ENCODE results near the gene POLA1.

POLA1 gene

GRCh38 chrX:24761306-24761705 lies 67.6 kb downstream of the POLA1 start:
- ATAC-seq = no peak
- TF ChIP-seq TCF4 (CRISPR knock-in tag; IDR thresholded peaks at IDR 0.05; ENCODE audit: borderline replicate concordance) (no peak), CSRNP3 (CRISPR knock-in tag; IDR thresholded peaks at IDR 0.05) (no peak), TOX (CRISPR knock-in tag; IDR thresholded peaks at IDR 0.05; ENCODE audit: borderline replicate concordance) (no peak), ESRRG (CRISPR knock-in tag; IDR thresholded peaks at IDR 0.05) (no peak), OSR1 (CRISPR knock-in tag; IDR thresholded peaks at IDR 0.05) (no peak), RARB (CRISPR knock-in tag; IDR thresholded peaks at IDR 0.05) (no peak), BACH2 (CRISPR knock-in tag; IDR thresholded peaks at IDR 0.05; ENCODE audit: borderline replicate concordance) (no peak), PATZ1 (CRISPR knock-in tag; IDR thresholded peaks at IDR 0.05; ENCODE audit: borderline replicate concordance) (no peak), CSDC2 (CRISPR knock-in tag; IDR thresholded peaks at IDR 0.05) (no peak), SNAI2 (CRISPR knock-in tag; IDR thresholded peaks at IDR 0.05) (no peak), ZNF70 (CRISPR knock-in tag; IDR thresholded peaks at IDR 0.05) (no peak), PPARA (CRISPR knock-in tag; IDR thresholded peaks at IDR 0.05; ENCODE audit: borderline replicate concordance) (no peak), ARNTL (CRISPR knock-in tag; IDR thresholded peaks at IDR 0.05; ENCODE audit: borderline replicate concordance, low read depth) (no peak), ISL1 (CRISPR knock-in tag; IDR thresholded peaks at IDR 0.05) (no peak), POU6F1 (CRISPR knock-in tag; IDR thresholded peaks at IDR 0.05; ENCODE audit: borderline replicate concordance, low read depth) (no peak), ZNF565 (CRISPR knock-in tag; conservative IDR thresholded peaks at IDR 0.05; ENCODE audit: low read depth) (no peak)
- TF ChIP-seq, protein P1, sequence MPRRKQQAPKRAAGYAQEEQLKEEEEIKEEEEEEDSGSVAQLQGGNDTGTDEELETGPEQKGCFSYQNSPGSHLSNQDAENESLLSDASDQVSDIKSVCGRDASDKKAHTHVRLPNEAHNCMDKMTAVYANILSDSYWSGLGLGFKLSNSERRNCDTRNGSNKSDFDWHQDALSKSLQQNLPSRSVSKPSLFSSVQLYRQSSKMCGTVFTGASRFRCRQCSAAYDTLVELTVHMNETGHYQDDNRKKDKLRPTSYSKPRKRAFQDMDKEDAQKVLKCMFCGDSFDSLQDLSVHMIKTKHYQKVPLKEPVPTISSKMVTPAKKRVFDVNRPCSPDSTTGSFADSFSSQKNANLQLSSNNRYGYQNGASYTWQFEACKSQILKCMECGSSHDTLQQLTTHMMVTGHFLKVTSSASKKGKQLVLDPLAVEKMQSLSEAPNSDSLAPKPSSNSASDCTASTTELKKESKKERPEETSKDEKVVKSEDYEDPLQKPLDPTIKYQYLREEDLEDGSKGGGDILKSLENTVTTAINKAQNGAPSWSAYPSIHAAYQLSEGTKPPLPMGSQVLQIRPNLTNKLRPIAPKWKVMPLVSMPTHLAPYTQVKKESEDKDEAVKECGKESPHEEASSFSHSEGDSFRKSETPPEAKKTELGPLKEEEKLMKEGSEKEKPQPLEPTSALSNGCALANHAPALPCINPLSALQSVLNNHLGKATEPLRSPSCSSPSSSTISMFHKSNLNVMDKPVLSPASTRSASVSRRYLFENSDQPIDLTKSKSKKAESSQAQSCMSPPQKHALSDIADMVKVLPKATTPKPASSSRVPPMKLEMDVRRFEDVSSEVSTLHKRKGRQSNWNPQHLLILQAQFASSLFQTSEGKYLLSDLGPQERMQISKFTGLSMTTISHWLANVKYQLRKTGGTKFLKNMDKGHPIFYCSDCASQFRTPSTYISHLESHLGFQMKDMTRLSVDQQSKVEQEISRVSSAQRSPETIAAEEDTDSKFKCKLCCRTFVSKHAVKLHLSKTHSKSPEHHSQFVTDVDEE (CRISPR knock-in tag; IDR thresholded peaks at IDR 0.05) = no peak

DNA sequence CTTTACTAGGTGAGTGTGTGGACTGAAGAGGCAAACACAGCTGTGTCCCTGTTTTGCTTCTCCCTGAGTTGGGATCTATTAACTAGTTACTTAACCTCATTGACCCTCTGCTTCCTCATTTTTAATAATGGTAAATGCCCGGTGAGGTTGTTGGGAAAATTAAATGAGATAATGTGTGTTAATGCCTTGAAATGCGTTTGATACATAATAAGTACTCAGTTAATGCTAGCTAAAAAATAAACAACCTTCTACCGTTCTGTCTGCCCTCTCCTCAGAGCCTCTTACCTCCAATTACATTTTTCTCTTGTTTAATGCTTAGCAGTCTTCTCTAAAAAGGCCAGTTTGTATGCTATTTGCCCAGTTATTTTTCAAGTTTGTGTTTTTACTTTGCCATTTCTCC lies 70.3 kb downstream of the POLA1 start:
- TF ChIP-seq TOX (CRISPR knock-in tag; IDR thresholded peaks at IDR 0.05; ENCODE audit: borderline replicate concordance) (no peak), ESRRG (CRISPR knock-in tag; IDR thresholded peaks at IDR 0.05) (no peak), PATZ1 (CRISPR knock-in tag; IDR thresholded peaks at IDR 0.05; ENCODE audit: borderline replicate concordance) (no peak), BACH2 (CRISPR knock-in tag; IDR thresholded peaks at IDR 0.05; ENCODE audit: borderline replicate concordance) (no peak), POU6F1 (CRISPR knock-in tag; IDR thresholded peaks at IDR 0.05; ENCODE audit: borderline replicate concordance, low read depth) (no peak), ZNF565 (CRISPR knock-in tag; conservative IDR thresholded peaks at IDR 0.05; ENCODE audit: low read depth) (no peak), ZC3H10 (CRISPR knock-in tag; IDR thresholded peaks at IDR 0.05) (no peak), ZNF70 (CRISPR knock-in tag; IDR thresholded peaks at IDR 0.05) (no peak), RARB (CRISPR knock-in tag; IDR thresholded peaks at IDR 0.05) (no peak)
- no peak for ATAC-seq
